Activated CD4-positive, alpha-beta T cell treated with anti-CD3 and anti-CD28 coated beads, Interleukin-2, Interleukin-6, amounts not matched to agents 100 ng/mL and 50 ng/mL, durations not matched to agents 16 hours and 8 hours (primary cell): Measurements from ENCODE around the gene IMPDH1.

Experiments used
- DNase-seq: peaks from one replicate; pipeline ENCODE4 v3.0.0-alpha.2; 2020

IMPDH1 gene

GRCh38 chr7:128357217-128357613, 52.6 kb downstream of the IMPDH1 start:
- no peak for DNase-seq

DNA sequence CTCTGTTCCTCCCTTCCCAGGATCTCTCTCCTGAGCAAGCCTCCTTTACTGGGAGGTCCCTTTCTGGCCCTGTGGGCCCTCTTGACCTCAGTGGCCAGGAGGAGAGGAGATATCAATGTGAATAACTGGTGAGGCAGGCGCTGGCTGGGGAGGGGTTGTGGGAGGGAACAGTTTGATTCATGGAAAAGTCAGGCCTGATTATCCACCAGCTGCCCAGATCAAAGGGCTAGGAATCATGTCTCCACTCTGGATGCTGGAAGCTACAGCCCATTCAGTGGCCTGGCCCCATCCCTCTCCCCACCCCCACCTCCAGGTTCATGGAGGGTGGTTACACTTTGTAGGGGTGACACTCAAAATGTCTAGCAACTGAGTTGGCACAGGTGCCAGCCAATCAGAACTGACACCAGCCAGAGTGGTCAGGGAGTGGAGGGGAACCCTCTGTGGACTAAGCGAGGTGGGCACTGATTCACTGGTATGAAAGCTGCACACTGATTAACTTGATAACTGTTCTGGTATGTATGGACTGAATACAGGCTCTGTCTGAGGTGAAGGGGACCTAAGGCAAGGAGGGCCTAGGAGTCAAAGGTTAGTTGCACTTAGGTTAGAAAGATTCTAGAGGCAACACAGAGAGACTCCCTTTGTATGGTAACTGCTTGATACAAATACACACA, 53.1 kb downstream of the IMPDH1 start:
- no peak for DNase-seq

- DNase-seq = no peak
Observed at GRCh38 chr7:128353610-128354009, 56.2 kb downstream of the IMPDH1 start.

DNA sequence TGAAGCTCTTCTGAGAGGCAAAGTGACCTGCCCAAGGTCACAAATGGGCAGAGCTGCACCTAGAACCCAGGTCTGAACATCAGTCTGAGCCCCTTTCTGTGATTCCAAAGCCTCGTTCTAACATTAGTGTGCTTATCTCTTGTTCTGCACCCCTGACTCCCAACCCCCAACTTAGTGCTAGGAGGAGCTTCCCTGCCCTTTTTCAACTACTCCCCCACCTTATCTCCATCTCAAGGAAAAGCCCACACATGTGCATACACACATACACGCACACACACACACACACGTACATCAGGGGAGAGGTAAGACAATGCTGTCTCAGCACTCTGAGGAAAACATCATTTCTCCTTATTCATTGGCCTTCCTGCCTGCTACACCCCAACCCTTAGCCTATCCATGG, 56.6 kb downstream of the IMPDH1 start:
- no peak for DNase-seq

GRCh38 chr7:128352636-128353035, 57.1 kb downstream of the IMPDH1 start:
- no peak for DNase-seq

GRCh38 chr7:128352153-128352537, 57.6 kb downstream of the IMPDH1 start:
- DNase-seq = peak; percentile 32

DNA sequence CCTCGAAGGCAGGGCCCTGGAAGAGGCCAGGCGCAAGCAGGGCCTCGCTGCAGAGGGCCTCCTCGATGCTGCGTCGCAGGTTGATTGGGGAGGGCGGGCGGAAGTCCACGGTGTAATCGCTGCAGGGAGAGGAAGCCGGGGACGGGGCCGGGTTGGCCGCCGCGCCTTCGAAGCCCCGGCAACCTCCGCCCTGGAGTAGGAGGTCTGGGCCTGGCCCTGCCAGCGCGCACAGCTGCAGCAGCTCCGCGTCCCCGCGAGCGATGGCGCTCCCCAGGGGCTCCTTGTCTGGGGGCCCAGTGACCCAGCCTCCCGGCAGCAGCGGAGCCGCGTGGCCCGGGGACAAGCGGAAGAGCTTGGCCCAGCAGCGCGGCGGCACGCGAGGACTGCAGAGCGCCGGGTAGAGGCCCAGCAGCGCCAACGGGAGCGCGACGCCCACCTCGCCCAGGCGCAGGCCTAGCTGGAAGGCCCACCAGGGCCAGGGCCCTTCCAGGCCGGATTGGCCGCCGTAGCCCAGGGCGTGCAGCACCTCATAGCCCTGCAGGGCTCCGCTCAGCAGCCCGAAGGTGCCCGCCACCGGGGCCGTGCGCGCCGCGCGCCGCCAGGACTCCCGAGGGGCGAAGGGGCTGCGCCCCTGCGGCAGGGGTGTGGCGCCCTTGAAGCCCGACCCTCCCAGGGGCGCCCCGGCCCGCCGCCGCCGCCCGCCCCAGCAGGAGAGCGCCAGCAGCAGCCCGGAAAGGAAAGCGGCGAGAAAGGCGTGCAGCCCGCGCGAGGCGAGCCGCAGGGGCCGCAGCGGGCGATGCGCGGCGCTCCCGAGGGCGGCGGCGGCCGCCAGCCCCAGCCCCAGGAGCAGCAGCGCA, 58.3 kb downstream of the IMPDH1 start:
- DNase-seq = no peak

DNA sequence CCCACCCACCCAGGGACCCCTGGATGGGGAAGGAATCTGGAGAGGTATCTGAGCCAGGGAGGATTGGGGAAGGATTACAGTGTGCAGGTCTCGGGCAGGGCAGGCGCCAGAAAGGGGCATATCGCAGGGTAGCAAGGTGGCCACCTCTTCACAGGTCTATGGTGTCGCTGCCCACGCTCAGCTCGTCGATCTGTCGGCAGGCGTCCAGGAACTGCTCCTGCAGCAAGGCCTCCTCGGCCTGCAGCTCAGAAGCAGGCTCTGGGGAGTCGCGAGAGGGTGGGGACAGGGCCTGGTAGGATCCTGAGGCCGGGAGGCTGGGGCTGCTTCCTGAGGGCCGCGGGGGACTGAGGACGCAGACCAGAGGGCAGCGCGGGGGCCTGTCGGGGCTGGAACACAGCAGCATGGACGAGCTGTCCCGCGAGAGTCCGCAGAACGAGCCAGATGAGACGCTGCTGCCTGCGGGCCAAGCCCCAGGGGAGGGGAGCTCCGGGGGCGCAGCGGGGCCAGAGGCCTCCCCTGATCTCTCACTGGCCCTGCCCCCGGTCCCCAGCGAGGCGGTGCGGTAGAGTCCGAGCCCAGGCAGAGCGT, 59.0 kb downstream of the IMPDH1 start:
- no peak for DNase-seq

GRCh38 chr7:128349466-128349825, 60.3 kb downstream of the IMPDH1 start:
- no peak for DNase-seq

GRCh38 chr7:128347647-128348097, 62.1 kb downstream of the IMPDH1 start:
- peak; percentile 60 for DNase-seq

GRCh38 chr7:128344431-128344774, 65.4 kb downstream of the IMPDH1 start:
- no peak for DNase-seq

GRCh38 chr7:128343554-128344430, 66.0 kb downstream of the IMPDH1 start, which contains the start of gene RBM28:
RBM28 (minus strand) TSS chr7:128343908; CDS start chr7:128343793, 115 bp downstream.
- DNase-seq = peak; percentile 92
